Measurements from ENCODE around the gene SETD2. TPM values are rescaled to one million over a fixed set of nuclear protein-coding genes. Genes with fewer than 3 reads are reported as not detected.

The SETD2 gene
- total and polyA plus RNA-seq, 2 of the 8 experiments (the other 6 are each of a cell fraction or from before 2014, with no cell fraction given): 15.7 to 46.3 TPM

DNA sequence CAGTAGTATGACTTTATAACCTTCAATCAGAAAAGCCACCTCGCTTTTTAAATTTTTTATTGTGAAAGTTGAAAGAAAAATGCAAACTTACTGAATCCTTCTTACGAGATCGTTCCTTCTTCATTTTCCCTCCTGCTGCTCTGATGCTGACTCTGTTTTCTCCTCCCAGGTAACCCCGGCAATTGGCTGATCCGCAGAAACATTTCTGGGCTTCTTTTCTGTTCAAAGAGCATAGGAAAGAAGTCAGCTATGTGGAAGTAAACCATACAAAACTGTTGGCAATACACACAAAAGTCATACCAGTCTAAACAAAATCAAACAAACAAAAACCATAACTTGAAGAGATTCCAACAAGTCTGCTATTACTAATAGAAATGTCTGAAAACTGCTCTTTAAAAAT is 66.0 kb downstream of the SETD2 start:
- Histone ChIP-seq H2AFZ (ENCODE audit: low read length) (no peak overlapping the region), H2BK5ac (ENCODE audit: low read depth, low read length) (no peak overlapping the region)

More for the DNA sequence above, 66.0 kb downstream of the SETD2 start:
- DNase-seq (ENCODE audit: low read depth in 1 of 2, low spot score in 2 of 2) (no peak), FAIRE-seq (no peak)
- Histone ChIP-seq H3K23ac (ENCODE audit: insufficient read length) (no peak overlapping the region), H3K4me1 (replicated peaks in 1 of 4; ENCODE audit: control insufficient read depth in 3 of 4, insufficient read depth in 4 of 4, low read length in 3 of 4) (no peaks in the 10 kb centered on the region), H4K20me1 (replicated peaks in 1 of 2; ENCODE audit: control insufficient read depth in 1 of 2, insufficient read depth in 2 of 2, low read length in 2 of 2) (no peaks in the 10 kb centered on the region), H3K4ac (replicated peaks; ENCODE audit: insufficient read length, low read depth, low read length) (no peak overlapping the region), H2AK5ac (ENCODE audit: low read depth, low read length) (no peak overlapping the region), H3K18ac (ENCODE audit: extremely low read depth, low read length) (no peak overlapping the region), H3K79me1 (ENCODE audit: low read depth, low read length) (no peaks in the 10 kb centered on the region), H3K27ac (ENCODE audit: low read depth, low read length) (no peak overlapping the region), H3K56ac (replicated peaks; ENCODE audit: insufficient read length, low read depth, low read length) (no peak overlapping the region), H3K23me2 (ENCODE audit: low read depth, low read length) (no peaks in the 10 kb centered on the region), H3K9me3 (ENCODE audit: insufficient read depth in 2 of 2, low read depth in 1 of 2, low read length in 1 of 2) (no peaks in the 10 kb centered on the region), H4K91ac (replicated peaks; ENCODE audit: insufficient read length, low read length) (no peak overlapping the region), H3K27me3 (replicated peaks in 1 of 4; ENCODE audit: control insufficient read depth in 3 of 4, extremely low read depth in 1 of 4, insufficient read depth in 3 of 4, low read length in 3 of 4) (no peaks in the 10 kb centered on the region), H3K79me2 (ENCODE audit: control insufficient read depth in 1 of 2, insufficient read depth in 2 of 2, low read length in 2 of 2) (no peaks in the 10 kb centered on the region), H3K4me3 (ENCODE audit: extremely low read depth in 1 of 4, insufficient read depth in 2 of 4, low read depth in 3 of 4, low read length in 4 of 4) (no peak overlapping the region), H3K36me3 (ENCODE audit: control insufficient read depth in 2 of 4, insufficient read depth in 4 of 4, low read length in 3 of 4) (peaks cover 2 to 40% (median 18%) of the 10 kb centered on the region in 4 experiments; a peak in 7 of 8 replicates), H3K4me2 (ENCODE audit: insufficient read depth in 1 of 2, low read depth in 2 of 2, low read length in 2 of 2) (no peak overlapping the region), H2BK15ac (ENCODE audit: low read length) (no peak overlapping the region), H3K14ac (ENCODE audit: insufficient read length) (no peak overlapping the region), H2BK120ac (replicated peaks; ENCODE audit: low read depth, low read length) (no peak overlapping the region), H4K8ac (ENCODE audit: extremely low read depth, insufficient read depth, low read length) (no peak overlapping the region), H2BK12ac (ENCODE audit: low read depth, low read length) (no peak overlapping the region), H4K5ac (ENCODE audit: insufficient read length, low read depth, low read length) (no peak overlapping the region), H3K9ac (replicated peaks in 1 of 4; ENCODE audit: extremely low read depth in 1 of 4, low read depth in 3 of 4, low read length in 3 of 4) (no peak overlapping the region), H2BK20ac (ENCODE audit: low read length) (no peak overlapping the region)
- ChIA-PET CTCF (ENCODE audit: partially characterized antibody) (interaction anchor here (1.5 kb wide), 1 partner anchor 43 kb away, joined by 3 read pairs; no protein-coding TSS in a partner anchor), POLR2A (ENCODE audit: partially characterized antibody) (no interaction called here)
- 87% methylated on average over 5 of the region's 5 CpGs; no CpG with 5 or more reads in 1 of the 2 experiments for WGBS, 2 experiments (ENCODE audit: extremely low coverage in 1 of 2, insufficient coverage in 1 of 2, insufficient read length in 1 of 2, insufficient replicate concordance in 2 of 2, low coverage in 1 of 2, low lambda C conversion rate in 2 of 2, missing lambda C conversion rate in 1 of 2)
- TF ChIP-seq SIX5 (IDR thresholded peaks at IDR 0.05; ENCODE audit: low read depth, low read length): no peak
- TF ChIP-seq JUND (IDR thresholded peaks at IDR 0.05; ENCODE audit: low read length): no peak
- TF ChIP-seq HDAC2 (IDR thresholded peaks at IDR 0.05; ENCODE audit: borderline replicate concordance in 1 of 2, low read depth in 2 of 2, low read length in 2 of 2): no peak
- no peak for TF ChIP-seq EGR1 (IDR thresholded peaks at IDR 0.05; ENCODE audit: borderline replicate concordance, low read depth, low read length)
- TF ChIP-seq CBX8 (IDR thresholded peaks at IDR 0.05; ENCODE audit: borderline replicate concordance, low read depth, low read length): no peak
- TF ChIP-seq SP1 (IDR thresholded peaks at IDR 0.05; ENCODE audit: low read depth, low read length): no peak
- no peak for TF ChIP-seq POLR2A (IDR thresholded peaks at IDR 0.05; ENCODE audit: control extremely low read depth in 1 of 2, low read depth in 2 of 2, low read length in 2 of 2)
- TF ChIP-seq BRCA1 (IDR thresholded peaks at IDR 0.05; ENCODE audit: low read depth, low read length): no peak
- TF ChIP-seq EZH2 (IDR thresholded peaks at IDR 0.05; ENCODE audit: low read depth, low read length, severe bottlenecking): no peak
- TF ChIP-seq YY1 (IDR thresholded peaks at IDR 0.05; ENCODE audit: low read depth, low read length): no peak

All from H1 (cell line).